ENCODE results near the gene NDUFS1.

GRCh38 chr2:206159346-206160124 is at the start of gene NDUFS1, which contains the start of gene EEF1B2:
- TF ChIP-seq EP300 (IDR thresholded peaks at IDR 0.05): no peak
- peak; percentile 11 for TF ChIP-seq POLR2A (IDR thresholded peaks at IDR 0.05; ENCODE audit: low read depth)
- TF ChIP-seq POLR2AphosphoS5 (IDR thresholded peaks at IDR 0.05): peak; percentile 84 to 96
- peak in 1 of 3 experiments; percentile 10 for TF ChIP-seq CTCF (IDR thresholded peaks at IDR 0.05)

All from esophagus muscularis mucosa (tissue), 4 donors.